Hepatocyte (in vitro differentiated cells): ENCODE measurements around the gene ASAP2. TPM values are rescaled to one million over a fixed set of nuclear protein-coding genes. Genes with fewer than 3 reads are reported as not detected.
A peak's percentile ranks its signal among the peaks of the same experiment; 100 is the strongest.

Experiments
- DNase-seq: peaks from one replicate; pipeline ENCODE4 v3.0.0-alpha.2; 2016; ENCODE audit warnings: low spot score
- H2AFZ ChIP-seq: fragments of 200-600 bp; sonication (generic); 2 replicates; pipeline ENCODE4 v1.6.0; 2016; ENCODE audit warnings: antibody characterized with exemption, mild to moderate bottlenecking
- H3K27ac ChIP-seq: fragments of 200-600 bp; sonication (generic); 2 replicates; pipeline ENCODE4 v1.5.1; 2016; ENCODE audit warnings: mild to moderate bottlenecking
- H3K27me3 ChIP-seq: fragments of 200-600 bp; sonication (generic); 2 replicates; pipeline ENCODE4 v1.6.1; 2016
- H3K36me3 ChIP-seq: fragments of 200-600 bp; sonication (generic); replicated peaks from 2 replicates; pipeline ENCODE4 v1.5.1; 2016; ENCODE audit warnings: low read depth; ENCODE audit not compliant: insufficient read depth
- H3K4me1 ChIP-seq: fragments of 200-600 bp; sonication (generic); 2 replicates; pipeline ENCODE4 v1.5.1; 2016; ENCODE audit warnings: mild to moderate bottlenecking, moderate library complexity; ENCODE audit not compliant: insufficient read depth
- H3K4me2 ChIP-seq: fragments of 200-600 bp; sonication (generic); 2 replicates; pipeline ENCODE4 v1.6.0; 2016
- H3K4me3 ChIP-seq: fragments of 200-600 bp; sonication (generic); 2 replicates; pipeline ENCODE4 v1.5.1; 2016; ENCODE audit warnings: mild to moderate bottlenecking
- H3K79me2 ChIP-seq: fragments of 200-600 bp; sonication (generic); 2 replicates; pipeline ENCODE4 v1.6.0; 2017; ENCODE audit warnings: mild to moderate bottlenecking
- H3K9me2 ChIP-seq: fragments of 200-600 bp; sonication (generic); replicated peaks from 2 replicates; pipeline ENCODE4 v1.6.0; 2017; ENCODE audit warnings: mild to moderate bottlenecking; ENCODE audit not compliant: insufficient read depth
- H3K9me3 ChIP-seq: fragments of 200-600 bp; sonication (generic); 2 replicates; pipeline ENCODE4 v1.5.1; 2016; ENCODE audit warnings: low read depth, mild to moderate bottlenecking
- H4K20me1 ChIP-seq: fragments of 200-600 bp; sonication (generic); 2 replicates; pipeline ENCODE4 v1.6.0; 2016; ENCODE audit warnings: mild to moderate bottlenecking; ENCODE audit not compliant: insufficient read depth, poor library complexity, severe bottlenecking
- CTCF ChIP-seq: fragments of 200-600 bp; sonication (generic); IDR thresholded peaks from 2 replicates; pipeline ENCODE4 v1.5.1; 2016; ENCODE audit warnings: antibody characterized with exemption, mild to moderate bottlenecking; ENCODE audit not compliant: poor library complexity
- EZH2 ChIP-seq: fragments of 200-600 bp; sonication (generic); IDR thresholded peaks from 2 replicates; pipeline ENCODE4 v1.6.1; 2016; ENCODE audit warnings: antibody characterized with exemption, mild to moderate bottlenecking, borderline replicate concordance
- EZH2phosphoT487 ChIP-seq: fragments of 200-600 bp; sonication (generic); IDR thresholded peaks from one replicate; pipeline ENCODE4 v1.6.1; 2018; ENCODE audit warnings: antibody characterized with exemption, mild to moderate bottlenecking, low read depth, moderate library complexity; ENCODE audit not compliant: unreplicated experiment, severe bottlenecking
- WGBS: methylation state at CpG from one replicate; pipeline ENCODE4 v1.1.6; 2016; ENCODE audit warnings: low lambda C conversion rate; ENCODE audit errors: missing lambda C conversion rate; 5-methylcytosine and 5-hydroxymethylcytosine counted together
- polyA plus RNA-seq: library from polyadenylated mRNA; unstranded; fragments of >200 nt; fragmentation: Nextera tagmentation; extraction: Ambion mirVana; gene quantifications from 2 replicates; pipeline ENCODE4 v1.2.1, GENCODE V29; 2016
- total RNA-seq: library from RNA; depleted of rRNA; stranded (reverse); fragments of >200 nt; gene quantifications from 2 replicates; pipeline ENCODE4 v1.2.3, GENCODE V29; 2014

Gene ASAP2
- total and polyA plus RNA-seq, 2 experiments from 2014 or later, result 13.7 to 21.3 TPM

GRCh38 chr2:9239616-9240015 is 33.0 kb downstream of the ASAP2 start:
- TF ChIP-seq EZH2phosphoT487 (no peak), EZH2 (no peak), CTCF (no peak)
- H3K9me2 ChIP-seq, result no peaks in the 10 kb centered on the region
- H3K27ac ChIP-seq, result peak overlapping the region; percentile 17
- H3K36me3 ChIP-seq, result no peaks in the 10 kb centered on the region
- no peak for DNase-seq
- H3K79me2 ChIP-seq, result peaks cover 94% of the 10 kb centered on the region
- no peak overlapping the region for H3K4me2 ChIP-seq
- H4K20me1 ChIP-seq, result peaks cover 3% of the 10 kb centered on the region
- no peaks in the 10 kb centered on the region for H3K27me3 ChIP-seq
- no peak overlapping the region for H3K4me3 ChIP-seq
- peaks cover 23% of the 10 kb centered on the region for H3K4me1 ChIP-seq
- 98% methylated on average over 5 of the region's 5 CpGs for WGBS
- no peak overlapping the region for H2AFZ ChIP-seq
- no peaks in the 10 kb centered on the region for H3K9me3 ChIP-seq

DNA sequence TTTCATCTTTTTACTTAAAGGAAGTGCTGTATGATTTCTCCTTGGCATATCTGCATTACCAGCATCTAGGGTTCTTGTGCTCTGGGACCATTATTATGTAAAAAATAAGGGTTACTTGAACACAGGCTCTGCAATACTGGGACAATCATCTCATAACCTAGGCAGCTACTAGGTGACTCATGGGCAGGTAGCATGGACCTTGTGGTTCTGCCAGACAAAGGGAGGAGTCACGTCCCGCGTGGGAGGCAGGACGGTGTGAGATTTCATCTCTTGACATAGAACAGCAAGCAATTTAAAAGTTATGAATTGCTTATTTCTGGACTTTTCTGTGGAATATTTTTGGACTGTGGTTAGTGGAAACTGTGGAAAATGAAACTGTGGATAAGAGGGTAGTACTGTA is 34.1 kb downstream of the ASAP2 start:
- Histone ChIP-seq H3K4me3 (no peak overlapping the region), H3K4me2 (no peak overlapping the region), H3K36me3 (no peaks in the 10 kb centered on the region), H3K4me1 (peaks cover 12% of the 10 kb centered on the region), H3K27ac (no peak overlapping the region), H3K79me2 (peaks cover 98% of the 10 kb centered on the region), H3K27me3 (no peaks in the 10 kb centered on the region), H3K9me2 (no peaks in the 10 kb centered on the region), H2AFZ (no peak overlapping the region), H3K9me3 (no peaks in the 10 kb centered on the region), H4K20me1 (peaks cover 3% of the 10 kb centered on the region)
- DNase-seq, result peak; percentile 30
- no peak for TF ChIP-seq EZH2
- TF ChIP-seq EZH2phosphoT487, result no peak
- TF ChIP-seq CTCF, result no peak
- WGBS, result 80% methylated on average over 4 of the region's 4 CpGs

GRCh38 chr2:9241233-9241632 is 34.6 kb downstream of the ASAP2 start:
- Histone ChIP-seq H3K27ac (no peak overlapping the region), H3K9me3 (no peaks in the 10 kb centered on the region), H3K27me3 (no peaks in the 10 kb centered on the region), H4K20me1 (peaks cover 3% of the 10 kb centered on the region), H2AFZ (no peak overlapping the region), H3K4me1 (peaks cover 10% of the 10 kb centered on the region), H3K9me2 (no peaks in the 10 kb centered on the region), H3K36me3 (no peaks in the 10 kb centered on the region), H3K4me2 (no peak overlapping the region), H3K79me2 (peaks cover 98% of the 10 kb centered on the region), H3K4me3 (no peak overlapping the region)
- 97% methylated on average over 6 of the region's 6 CpGs for WGBS
- DNase-seq, result no peak
- no peak for TF ChIP-seq EZH2
- TF ChIP-seq CTCF, result no peak
- no peak for TF ChIP-seq EZH2phosphoT487

- H4K20me1 ChIP-seq, result peaks cover 8% of the 10 kb centered on the region
- H3K36me3 ChIP-seq, result no peaks in the 10 kb centered on the region
- no peak overlapping the region for H3K27ac ChIP-seq
- H2AFZ ChIP-seq, result no peak overlapping the region
- H3K4me1 ChIP-seq, result peaks cover 11% of the 10 kb centered on the region
- H3K27me3 ChIP-seq, result no peaks in the 10 kb centered on the region
- no peak for TF ChIP-seq EZH2
- TF ChIP-seq CTCF, result no peak
- no peak for TF ChIP-seq EZH2phosphoT487
- no peaks in the 10 kb centered on the region for H3K9me2 ChIP-seq
- DNase-seq, result no peak
- H3K4me2 ChIP-seq, result no peak overlapping the region
- no peak overlapping the region for H3K4me3 ChIP-seq
- WGBS, result 73% methylated on average over 8 of the region's 8 CpGs
- H3K79me2 ChIP-seq, result peaks cover 98% of the 10 kb centered on the region
- no peaks in the 10 kb centered on the region for H3K9me3 ChIP-seq
These were observed 36.7 kb downstream of the ASAP2 start for GRCh38 chr2:9243357-9243756.
